GM12873 (cell line): ENCODE results near the gene NOSIP.
A peak's percentile ranks its signal among the peaks of the same experiment; 100 is the strongest.

Source experiments
- CTCF ChIP-seq: IDR thresholded peaks from 2 replicates; pipeline ENCODE4 v1.5.1; 2012; ENCODE audit warnings: low read depth, mild to moderate bottlenecking, moderate library complexity, low read length, control low read depth; ENCODE audit not compliant: insufficient read depth; ENCODE audit errors: missing control alignments

NOSIP gene

GRCh38 chr19:49579193-49579592 lies 1.2 kb downstream of the NOSIP start:
- TF ChIP-seq CTCF = no peak

- no peak for TF ChIP-seq CTCF
These were observed 6.1 kb downstream of the NOSIP start for GRCh38 chr19:49574206-49574755.

- TF ChIP-seq CTCF = no peak
These were observed 6.9 kb downstream of the NOSIP start for GRCh38 chr19:49573425-49573824.

GRCh38 chr19:49573009-49573408 lies 7.3 kb downstream of the NOSIP start:
- no peak for TF ChIP-seq CTCF

- peak; percentile 17 for TF ChIP-seq CTCF
These were observed 9.2 kb downstream of the NOSIP start for GRCh38 chr19:49570997-49571676.

- TF ChIP-seq CTCF = peak; percentile 97
These were observed 10.1 kb downstream of the NOSIP start for GRCh38 chr19:49570138-49570856.

- TF ChIP-seq CTCF = no peak
These were observed 12.4 kb downstream of the NOSIP start for GRCh38 chr19:49567861-49568441.
